GM23338 (cell line): Measurements from ENCODE around the gene CFAP58. TPM values are rescaled to one million over a fixed set of nuclear protein-coding genes. Genes with fewer than 3 reads are reported as not detected.

ENCODE experiments used
- ATAC-seq: fragments of 200-7000 bp; cut with Tn5 transposase; 3 replicates; pipeline ENCODE4 v1.9.1; 2020
- DNase-seq: peaks from one replicate; pipeline ENCODE4 v3.0.0-alpha.2; 2015; ENCODE audit warnings: low spot score
- H2AFZ ChIP-seq: fragments of 200-600 bp; sonication (generic); 2 replicates; pipeline ENCODE4 v1.8.0; 2016; ENCODE audit warnings: antibody characterized with exemption, mild to moderate bottlenecking, moderate library complexity
- H3F3A ChIP-seq: fragments of 200-600 bp; sonication (generic); replicated peaks from 2 replicates; pipeline ENCODE4 v1.8.0; 2017; ENCODE audit warnings: antibody characterized with exemption, mixed run types, low read depth
- H3K27ac ChIP-seq: fragments of 200-600 bp; sonication (generic); 2 replicates; pipeline ENCODE4 v1.6.1; 2016; ENCODE audit warnings: low read depth
- H3K27me3 ChIP-seq: fragments of 200-600 bp; sonication (generic); 2 replicates; pipeline ENCODE4 v1.8.0; 2016; ENCODE audit warnings: mild to moderate bottlenecking, mixed run types, moderate library complexity; ENCODE audit not compliant: insufficient read depth
- H3K36me3 ChIP-seq: fragments of 200-600 bp; sonication (generic); 2 replicates; pipeline ENCODE4 v1.8.0; 2016; ENCODE audit warnings: mild to moderate bottlenecking; ENCODE audit not compliant: insufficient read depth
- H3K4me1 ChIP-seq: fragments of 200-600 bp; sonication (generic); 2 replicates; pipeline ENCODE4 v1.8.0; 2016; ENCODE audit warnings: mild to moderate bottlenecking, moderate library complexity; ENCODE audit not compliant: insufficient read depth
- H3K4me2 ChIP-seq: fragments of 200-600 bp; sonication (generic); 2 replicates; pipeline ENCODE4 v1.7.1; 2017; ENCODE audit warnings: mixed run types
- H3K4me3 ChIP-seq: fragments of 200-600 bp; sonication (generic); 2 replicates; pipeline ENCODE4 v1.6.1; 2016; ENCODE audit warnings: mixed run types
- H3K79me2 ChIP-seq: fragments of 200-600 bp; sonication (generic); replicated peaks from 2 replicates; pipeline ENCODE4 v1.8.0; 2017; ENCODE audit warnings: mild to moderate bottlenecking; ENCODE audit not compliant: insufficient read depth
- H3K9me2 ChIP-seq: fragments of 200-600 bp; sonication (generic); 2 replicates; pipeline ENCODE4 v1.8.0; 2017; ENCODE audit not compliant: insufficient read depth
- H4K20me1 ChIP-seq: fragments of 200-600 bp; sonication (generic); replicated peaks from 2 replicates; pipeline ENCODE4 v1.8.0; 2017; ENCODE audit warnings: mild to moderate bottlenecking; ENCODE audit not compliant: insufficient read depth
- H3K27ac Mint-ChIP-seq: 2 replicates; pipeline ENCODE4 v1.8.0; 2020; ENCODE audit warnings: inconsistent platforms, mild to moderate bottlenecking, moderate library complexity, mixed read lengths
- H3K27me3 Mint-ChIP-seq: 3 replicates; pipeline ENCODE4 v1.8.0; 2022; ENCODE audit warnings: low read depth, mild to moderate bottlenecking, moderate library complexity, mixed read lengths, inconsistent platforms; ENCODE audit not compliant: insufficient read depth, poor library complexity
- H3K36me3 Mint-ChIP-seq: 3 replicates; pipeline ENCODE4 v1.8.0; 2021; ENCODE audit warnings: low read depth, mild to moderate bottlenecking, inconsistent platforms, moderate library complexity, mixed read lengths
- H3K4me1 Mint-ChIP-seq: 3 replicates; pipeline ENCODE4 v1.8.0; 2020; ENCODE audit warnings: mild to moderate bottlenecking, inconsistent platforms, mixed read lengths
- H3K4me3 Mint-ChIP-seq: 3 replicates; pipeline ENCODE4 v1.8.0; 2021; ENCODE audit warnings: moderate library complexity, mild to moderate bottlenecking, inconsistent platforms, mixed read lengths
- H3K9me3 Mint-ChIP-seq: 3 replicates; pipeline ENCODE4 v1.8.0; 2020; ENCODE audit warnings: moderate library complexity, mild to moderate bottlenecking, inconsistent platforms, mixed read lengths
- CREB1 ChIP-seq: fragments of 250-450 bp; sonication (Bioruptor Pico); IDR thresholded peaks from 2 replicates; pipeline ENCODE4 v1.5.0; 2020; ENCODE audit warnings: low read depth, mild to moderate bottlenecking, moderate library complexity
- CTCF ChIP-seq, 2 experiments: fragments of 200-600 bp in 1 of 2; sonication (generic) in 1 of 2; conservative IDR thresholded peaks; 2 replicates each; pipeline versions ENCODE4 v1.5.1 to v1.6.1; 2016 to 2017; ENCODE audit warnings: antibody characterized with exemption in 2 of 2, low read depth in 2 of 2, mild to moderate bottlenecking in 2 of 2, moderate library complexity in 1 of 2
- ETS1 ChIP-seq: IDR thresholded peaks from 2 replicates; pipeline ENCODE4 v1.6.1; 2016; ENCODE audit warnings: antibody characterized with exemption
- EZH2 ChIP-seq: fragments of 200-600 bp; sonication (generic); IDR thresholded peaks from one replicate; pipeline ENCODE4 v1.8.0; 2017; ENCODE audit warnings: antibody characterized with exemption, mild to moderate bottlenecking, low read depth; ENCODE audit not compliant: unreplicated experiment
- EZH2phosphoT487 ChIP-seq: fragments of 200-600 bp; sonication (generic); IDR thresholded peaks from one replicate; pipeline ENCODE4 v1.8.1; 2018; ENCODE audit warnings: antibody characterized with exemption; ENCODE audit not compliant: unreplicated experiment
- JUNB ChIP-seq: IDR thresholded peaks from one replicate; pipeline ENCODE4 v1.6.1; 2016; ENCODE audit warnings: antibody characterized with exemption; ENCODE audit not compliant: unreplicated experiment
- NANOG ChIP-seq: IDR thresholded peaks from 2 replicates; pipeline ENCODE4 v1.6.1; 2016; ENCODE audit warnings: antibody characterized with exemption, borderline replicate concordance
- POLR2AphosphoS5 ChIP-seq: IDR thresholded peaks from 2 replicates; pipeline ENCODE4 v1.6.1; 2016; ENCODE audit warnings: antibody characterized with exemption, low read depth
- STAT1 ChIP-seq: IDR thresholded peaks from one replicate; pipeline ENCODE4 v1.6.1; 2016; ENCODE audit warnings: antibody characterized with exemption; ENCODE audit not compliant: unreplicated experiment
- ZNF114 ChIP-seq: fragments of 250-450 bp; sonication (Bioruptor Pico); IDR thresholded peaks from 2 replicates; pipeline ENCODE4 v1.5.0; 2020; ENCODE audit warnings: mild to moderate bottlenecking, moderate library complexity
- ZNF331 ChIP-seq: fragments of 250-450 bp; sonication (Bioruptor Pico); IDR thresholded peaks from 2 replicates; pipeline ENCODE4 v1.5.0; 2020; ENCODE audit warnings: low read depth, mild to moderate bottlenecking, moderate library complexity
- polyA plus RNA-seq: library from polyadenylated mRNA; unstranded; fragments of >200 nt; fragmentation: Nextera tagmentation; extraction: Ambion mirVana; gene quantifications from 2 replicates; pipeline ENCODE4 v1.2.1, GENCODE V29; 2016
- total RNA-seq: library from RNA; depleted of rRNA; stranded (reverse); fragments of >200 nt; shearing (Covaris generic); gene quantifications from 2 replicates; pipeline ENCODE4 v1.2.3, GENCODE V29; 2014
- TF ChIP-seq, protein P1 (sequence below): IDR thresholded peaks from one replicate; pipeline ENCODE4 v1.6.1; 2018; ENCODE audit warnings: antibody characterized with exemption; ENCODE audit not compliant: unreplicated experiment

The CFAP58 gene
- total and polyA plus RNA-seq, 2 experiments from 2014 or later, result 0.63 to 0.89 TPM

DNA sequence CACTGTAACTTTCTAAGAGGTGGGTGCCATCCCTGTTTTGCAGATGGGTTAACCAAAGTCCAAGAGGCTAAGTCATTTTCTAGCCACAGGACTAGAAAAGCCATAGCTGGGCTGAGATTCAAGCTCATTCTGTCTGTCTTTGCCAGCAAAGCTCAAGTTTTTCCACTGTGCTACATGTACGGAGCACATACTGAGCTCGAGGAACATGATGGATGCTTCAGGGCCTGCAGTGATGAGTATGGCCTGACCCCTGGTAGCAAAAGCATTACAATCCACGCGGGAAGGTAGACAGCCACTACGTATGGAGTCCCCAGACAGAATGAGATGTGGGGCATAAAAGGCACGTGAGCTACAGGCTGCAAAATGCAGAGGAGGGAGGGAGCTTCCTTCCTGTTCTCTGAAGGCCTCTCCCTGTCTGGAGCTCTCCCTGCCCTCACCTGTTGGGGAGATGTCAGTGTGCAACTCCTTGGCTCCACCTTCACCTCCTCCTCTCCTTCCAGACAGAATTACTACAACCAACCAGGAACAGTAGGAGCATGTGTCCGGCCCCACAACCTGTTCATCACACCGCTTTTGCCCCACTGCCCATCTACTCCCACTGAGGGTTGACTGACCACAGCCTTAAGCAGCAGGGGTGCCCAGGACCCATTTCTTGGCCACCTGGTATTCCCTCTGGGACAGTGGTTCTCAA, 31.8 kb upstream of the CFAP58 start (continued):
- no peak for TF ChIP-seq EZH2
- TF ChIP-seq POLR2AphosphoS5, result no peak
- TF ChIP-seq, protein P1, sequence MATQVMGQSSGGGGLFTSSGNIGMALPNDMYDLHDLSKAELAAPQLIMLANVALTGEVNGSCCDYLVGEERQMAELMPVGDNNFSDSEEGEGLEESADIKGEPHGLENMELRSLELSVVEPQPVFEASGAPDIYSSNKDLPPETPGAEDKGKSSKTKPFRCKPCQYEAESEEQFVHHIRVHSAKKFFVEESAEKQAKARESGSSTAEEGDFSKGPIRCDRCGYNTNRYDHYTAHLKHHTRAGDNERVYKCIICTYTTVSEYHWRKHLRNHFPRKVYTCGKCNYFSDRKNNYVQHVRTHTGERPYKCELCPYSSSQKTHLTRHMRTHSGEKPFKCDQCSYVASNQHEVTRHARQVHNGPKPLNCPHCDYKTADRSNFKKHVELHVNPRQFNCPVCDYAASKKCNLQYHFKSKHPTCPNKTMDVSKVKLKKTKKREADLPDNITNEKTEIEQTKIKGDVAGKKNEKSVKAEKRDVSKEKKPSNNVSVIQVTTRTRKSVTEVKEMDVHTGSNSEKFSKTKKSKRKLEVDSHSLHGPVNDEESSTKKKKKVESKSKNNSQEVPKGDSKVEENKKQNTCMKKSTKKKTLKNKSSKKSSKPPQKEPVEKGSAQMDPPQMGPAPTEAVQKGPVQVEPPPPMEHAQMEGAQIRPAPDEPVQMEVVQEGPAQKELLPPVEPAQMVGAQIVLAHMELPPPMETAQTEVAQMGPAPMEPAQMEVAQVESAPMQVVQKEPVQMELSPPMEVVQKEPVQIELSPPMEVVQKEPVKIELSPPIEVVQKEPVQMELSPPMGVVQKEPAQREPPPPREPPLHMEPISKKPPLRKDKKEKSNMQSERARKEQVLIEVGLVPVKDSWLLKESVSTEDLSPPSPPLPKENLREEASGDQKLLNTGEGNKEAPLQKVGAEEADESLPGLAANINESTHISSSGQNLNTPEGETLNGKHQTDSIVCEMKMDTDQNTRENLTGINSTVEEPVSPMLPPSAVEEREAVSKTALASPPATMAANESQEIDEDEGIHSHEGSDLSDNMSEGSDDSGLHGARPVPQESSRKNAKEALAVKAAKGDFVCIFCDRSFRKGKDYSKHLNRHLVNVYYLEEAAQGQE, result no peak
- TF ChIP-seq EZH2phosphoT487, result no peak
- TF ChIP-seq CTCF (conservative IDR thresholded peaks at IDR 0.05; ENCODE audit: low read depth in 2 of 2), result no peak
- no peak for TF ChIP-seq JUNB
- TF ChIP-seq ZNF114 (CRISPR knock-in tag), result no peak
- TF ChIP-seq NANOG, result no peak
- TF ChIP-seq STAT1, result no peak
- no peak for TF ChIP-seq CREB1 (CRISPR knock-in tag)

GRCh38 chr10:104322416-104322782, 31.2 kb upstream of the CFAP58 start:
- Histone ChIP-seq H3K4me2 (peak overlapping the region; percentile 64), H3K27me3 (no peaks in the 10 kb centered on the region), H2AFZ (no peak overlapping the region), H3K4me1 (peaks cover 59% of the 10 kb centered on the region), H3F3A (no peaks in the 10 kb centered on the region), H3K9me2 (0 out of 2 replicates have a peak, but pooled peaks cover 2% of the 10 kb centered on the region), H3K27ac (peak overlapping the region; percentile 86; the same call in 1 of the 2 replicates), H4K20me1 (peaks cover 11% of the 10 kb centered on the region; the same call in 1 of the 2 replicates), H3K4me3 (peak overlapping the region; percentile 26; the same call in 1 of the 2 replicates), H3K36me3 (no peaks in the 10 kb centered on the region), H3K79me2 (peaks cover 99% of the 10 kb centered on the region)
- Mint-ChIP-seq H3K4me3 (no peak overlapping the region), H3K27me3 (peaks cover 14% of the 10 kb centered on the region), H3K9me3 (no peaks in the 10 kb centered on the region; the same call in 2 of the 3 replicates), H3K36me3 (peaks cover 39% of the 10 kb centered on the region), H3K27ac (peak overlapping the region; percentile 72; the same call in 1 of the 2 replicates), H3K4me1 (peaks cover 84% of the 10 kb centered on the region)
- TF ChIP-seq CTCF (conservative IDR thresholded peaks at IDR 0.05; ENCODE audit: low read depth in 2 of 2) (no peak), POLR2AphosphoS5 (no peak), CREB1 (CRISPR knock-in tag) (no peak), ZNF114 (CRISPR knock-in tag) (no peak), NANOG (no peak), EZH2phosphoT487 (no peak), ETS1 (no peak), EZH2 (no peak), JUNB (no peak), STAT1 (no peak), ZNF331 (CRISPR knock-in tag) (no peak)
- no peak for DNase-seq
- no peak; the same call in 2 of the 3 replicates for ATAC-seq
